ENCODE measurements around the gene ALLC.

GRCh38 chr2:3651691-3652648, 6.0 kb upstream of the ALLC start:
- TF ChIP-seq CTCF (conservative IDR thresholded peaks at IDR 0.05) (no peak), ZFX (IDR thresholded peaks at IDR 0.05) (no peak)

Data from C4-2B (cell line).